Loucy (cell line): ENCODE data around the gene RASSF10.

ENCODE experiments used
- H2AFZ ChIP-seq: fragments of 200-600 bp; sonication (generic); 2 replicates; pipeline ENCODE4 v1.6.0; 2016; ENCODE audit warnings: antibody characterized with exemption, mild to moderate bottlenecking, low read length, moderate library complexity
- H3F3A ChIP-seq: fragments of 200-600 bp; 2 replicates; pipeline ENCODE4 v1.6.0; 2016; ENCODE audit warnings: antibody characterized with exemption, low read depth, mild to moderate bottlenecking
- H3K27me3 ChIP-seq: fragments of 200-600 bp; sonication (generic); 2 replicates; pipeline ENCODE4 v1.6.1; 2014; ENCODE audit warnings: low read length, mild to moderate bottlenecking; ENCODE audit not compliant: insufficient read depth, poor library complexity, severe bottlenecking
- H3K36me3 ChIP-seq: fragments of 200-600 bp; sonication (generic); 2 replicates; pipeline ENCODE4 v1.6.1; 2016; ENCODE audit warnings: low read length; ENCODE audit not compliant: insufficient read depth
- H3K4me1 ChIP-seq: fragments of 200-600 bp; sonication (generic); 2 replicates; pipeline ENCODE4 v1.5.1; 2014; ENCODE audit warnings: low read length, mild to moderate bottlenecking; ENCODE audit not compliant: insufficient read depth, poor library complexity, severe bottlenecking
- H3K4me2 ChIP-seq: fragments of 200-600 bp; sonication (generic); 2 replicates; pipeline ENCODE4 v1.6.0; 2014; ENCODE audit warnings: antibody characterized with exemption, low read length, low read depth, mild to moderate bottlenecking; ENCODE audit not compliant: poor library complexity, severe bottlenecking
- H3K4me3 ChIP-seq: fragments of 200-600 bp; sonication (generic); 2 replicates; pipeline ENCODE4 v1.5.1; 2014; ENCODE audit warnings: low read length, mild to moderate bottlenecking, mixed read lengths; ENCODE audit not compliant: poor library complexity, severe bottlenecking
- H3K79me2 ChIP-seq: fragments of 200-600 bp; sonication (generic); 2 replicates; pipeline ENCODE4 v1.6.1; 2014; ENCODE audit warnings: low read length; ENCODE audit not compliant: insufficient read depth
- H3K9ac ChIP-seq: fragments of 200-600 bp; sonication (generic); 2 replicates; pipeline ENCODE4 v1.6.0; 2014; ENCODE audit warnings: mild to moderate bottlenecking, low read depth, low read length, moderate library complexity; ENCODE audit not compliant: poor library complexity, severe bottlenecking
- H3K9me2 ChIP-seq: fragments of 200-600 bp; sonication (generic); replicated peaks from 2 replicates; pipeline ENCODE4 v1.6.1; 2016; ENCODE audit warnings: low read depth, low read length, mixed read lengths
- H3K9me3 ChIP-seq: fragments of 200-600 bp; sonication (generic); 2 replicates; pipeline ENCODE4 v1.6.1; 2014; ENCODE audit warnings: mild to moderate bottlenecking, antibody characterized with exemption, low read length, low read depth; ENCODE audit not compliant: insufficient read depth
- H4K20me1 ChIP-seq: fragments of 200-600 bp; sonication (generic); 2 replicates; pipeline ENCODE4 v1.6.0; 2014; ENCODE audit warnings: antibody characterized with exemption, low read length, mild to moderate bottlenecking; ENCODE audit not compliant: insufficient read depth, poor library complexity, severe bottlenecking
- CTCF ChIP-seq: fragments of 200-600 bp; sonication (generic); conservative IDR thresholded peaks from 2 replicates; pipeline ENCODE4 v1.5.1; 2014; ENCODE audit warnings: mild to moderate bottlenecking, antibody characterized with exemption, low read length
- EZH2phosphoT487 ChIP-seq: fragments of 200-600 bp; IDR thresholded peaks from 2 replicates; pipeline ENCODE4 v1.6.1; 2018; ENCODE audit warnings: antibody characterized with exemption, mild to moderate bottlenecking, moderate library complexity, borderline replicate concordance

RASSF10 gene

DNA sequence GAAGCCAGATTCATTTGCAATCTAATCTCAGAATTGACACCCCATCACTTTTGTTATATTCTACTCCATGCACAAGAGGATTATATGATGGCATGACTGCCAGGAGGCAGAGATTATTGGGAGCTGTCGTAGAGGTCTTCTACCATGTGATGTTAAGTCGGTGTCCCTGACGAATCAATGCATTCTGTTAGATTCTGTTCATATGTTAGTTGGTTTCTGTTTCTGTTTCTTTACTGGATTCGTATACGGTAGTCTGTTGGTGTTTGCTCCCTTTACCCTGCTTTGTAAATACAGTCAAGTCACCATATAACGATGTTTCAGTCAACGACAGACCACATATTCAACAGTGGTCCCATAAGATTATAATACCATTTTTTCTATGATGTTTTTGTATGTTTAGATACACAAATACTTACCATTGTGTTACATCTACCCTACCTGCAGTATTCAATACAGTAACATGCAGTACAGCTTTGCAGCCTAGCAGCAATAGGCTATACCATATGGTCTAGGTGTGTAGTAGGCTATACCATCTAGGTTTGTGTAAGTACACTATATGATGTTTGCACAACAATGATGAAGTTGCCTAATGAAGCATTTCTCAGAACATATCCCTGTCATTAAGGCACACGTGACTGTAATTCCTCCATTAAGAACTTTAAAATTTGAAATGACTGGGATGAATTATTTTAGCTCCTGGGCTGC lies 22.8 kb upstream of the RASSF10 start:
- TF ChIP-seq CTCF = no peak
- no peak for TF ChIP-seq EZH2phosphoT487
- Histone ChIP-seq H3K4me3 (no peak overlapping the region), H4K20me1 (no peaks in the 10 kb centered on the region), H2AFZ (no peak overlapping the region), H3K4me2 (no peak overlapping the region), H3K9me3 (no peaks in the 10 kb centered on the region), H3K27me3 (no peaks in the 10 kb centered on the region), H3K36me3 (no peaks in the 10 kb centered on the region), H3K79me2 (no peaks in the 10 kb centered on the region), H3K9me2 (no peaks in the 10 kb centered on the region), H3K4me1 (no peaks in the 10 kb centered on the region), H3F3A (no peaks in the 10 kb centered on the region), H3K9ac (no peak overlapping the region)

- H4K20me1 ChIP-seq = no peaks in the 10 kb centered on the region
- H3K9ac ChIP-seq = no peak overlapping the region
- no peaks in the 10 kb centered on the region for H3K79me2 ChIP-seq
- H2AFZ ChIP-seq = no peak overlapping the region
- no peak overlapping the region for H3K4me2 ChIP-seq
- no peaks in the 10 kb centered on the region for H3K9me2 ChIP-seq
- no peaks in the 10 kb centered on the region for H3F3A ChIP-seq
- TF ChIP-seq EZH2phosphoT487 = no peak
- TF ChIP-seq CTCF = no peak
- no peaks in the 10 kb centered on the region for H3K9me3 ChIP-seq
- H3K4me3 ChIP-seq = no peak overlapping the region
- no peaks in the 10 kb centered on the region for H3K27me3 ChIP-seq
- no peaks in the 10 kb centered on the region for H3K4me1 ChIP-seq
- no peaks in the 10 kb centered on the region for H3K36me3 ChIP-seq
These were observed 19.5 kb upstream of the RASSF10 start for GRCh38 chr11:12989428-12990161.

- Histone ChIP-seq H2AFZ (no peak overlapping the region), H4K20me1 (no peaks in the 10 kb centered on the region), H3K4me2 (no peak overlapping the region)
These were observed 19.0 kb upstream of the RASSF10 start for GRCh38 chr11:12990162-12990480.

More at GRCh38 chr11:12990162-12990480, 19.0 kb upstream of the RASSF10 start:
- Histone ChIP-seq H3K9ac (no peak overlapping the region), H3K36me3 (no peaks in the 10 kb centered on the region), H3K9me2 (no peaks in the 10 kb centered on the region), H3K4me1 (no peaks in the 10 kb centered on the region), H3K27me3 (no peaks in the 10 kb centered on the region), H3K4me3 (no peak overlapping the region), H3K79me2 (no peaks in the 10 kb centered on the region), H3K9me3 (no peaks in the 10 kb centered on the region), H3F3A (no peaks in the 10 kb centered on the region)
- TF ChIP-seq EZH2phosphoT487 (no peak), CTCF (no peak)
